Bladder microvascular endothelial cell (primary cell): ENCODE measurements around the gene WNT3A. TPM values are rescaled to one million over a fixed set of nuclear protein-coding genes. Genes with fewer than 3 reads are reported as not detected.

Source experiments
- total RNA-seq: library from RNA; depleted of rRNA; stranded (reverse); fragments of >200 nt; gene quantifications from 2 replicates; pipeline ENCODE4 v1.2.3, GENCODE V29; 2014

Gene WNT3A
- total RNA-seq, result not detected in 2 replicates

DNA sequence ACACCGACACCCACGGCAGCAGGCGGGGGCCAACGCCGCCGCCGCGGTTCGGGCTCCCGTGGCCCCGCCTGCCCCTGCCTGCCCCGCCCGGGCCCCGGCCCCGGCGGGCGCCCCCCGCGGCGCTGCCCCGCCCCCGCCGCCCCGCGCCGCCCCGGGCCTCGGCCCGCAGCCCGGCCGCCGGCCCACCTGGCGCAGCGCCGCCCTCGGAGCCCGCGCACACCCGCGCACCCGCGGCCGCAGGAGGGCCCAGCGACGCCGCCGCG lies at the start of gene WNT3A:
WNT3A (plus strand) TSS at position 213 of the 263 bp plus-strand sequence. CDS start 131 bp downstream, outside the sequence.

DNA sequence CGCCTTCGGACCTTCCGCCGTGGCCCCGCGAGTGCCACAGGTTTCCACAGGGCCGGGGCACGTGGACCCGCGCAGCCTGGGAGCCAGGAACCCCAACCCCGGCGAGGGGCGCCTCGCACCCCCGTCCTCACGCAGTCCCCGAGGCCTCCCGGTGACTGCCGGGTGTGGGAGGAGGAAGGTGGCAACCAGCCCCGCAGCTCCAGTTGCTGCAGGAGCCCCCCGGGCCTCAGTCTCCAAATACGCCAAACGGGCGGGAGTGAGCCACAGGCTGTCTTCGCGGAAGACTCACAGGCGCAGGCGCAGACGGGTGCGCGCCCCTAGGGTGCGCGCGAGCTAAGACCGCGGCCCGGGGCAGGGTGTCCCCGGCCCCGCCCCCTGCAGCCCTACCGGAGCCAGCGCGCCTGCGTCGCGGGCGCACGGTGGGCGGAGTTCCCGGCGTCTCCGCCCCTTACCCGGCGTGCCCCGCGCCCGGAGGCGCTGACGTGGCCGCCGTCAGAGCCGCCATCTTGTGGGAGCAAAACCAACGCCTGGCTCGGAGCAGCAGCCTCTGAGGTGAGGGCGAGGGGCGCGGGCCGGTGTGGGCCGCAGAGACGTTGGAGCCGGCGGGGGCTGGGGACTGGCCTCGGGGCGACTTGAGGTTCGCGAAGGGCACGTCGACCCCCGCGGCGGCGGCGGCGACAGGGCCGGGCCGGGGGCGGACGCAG lies 75.6 kb downstream of the WNT3A start, which contains the start of gene ARF1:
ARF1 (plus strand) TSS at position 495 of the 704 bp plus-strand sequence. CDS start 14,407 bp downstream, outside the sequence.

DNA sequence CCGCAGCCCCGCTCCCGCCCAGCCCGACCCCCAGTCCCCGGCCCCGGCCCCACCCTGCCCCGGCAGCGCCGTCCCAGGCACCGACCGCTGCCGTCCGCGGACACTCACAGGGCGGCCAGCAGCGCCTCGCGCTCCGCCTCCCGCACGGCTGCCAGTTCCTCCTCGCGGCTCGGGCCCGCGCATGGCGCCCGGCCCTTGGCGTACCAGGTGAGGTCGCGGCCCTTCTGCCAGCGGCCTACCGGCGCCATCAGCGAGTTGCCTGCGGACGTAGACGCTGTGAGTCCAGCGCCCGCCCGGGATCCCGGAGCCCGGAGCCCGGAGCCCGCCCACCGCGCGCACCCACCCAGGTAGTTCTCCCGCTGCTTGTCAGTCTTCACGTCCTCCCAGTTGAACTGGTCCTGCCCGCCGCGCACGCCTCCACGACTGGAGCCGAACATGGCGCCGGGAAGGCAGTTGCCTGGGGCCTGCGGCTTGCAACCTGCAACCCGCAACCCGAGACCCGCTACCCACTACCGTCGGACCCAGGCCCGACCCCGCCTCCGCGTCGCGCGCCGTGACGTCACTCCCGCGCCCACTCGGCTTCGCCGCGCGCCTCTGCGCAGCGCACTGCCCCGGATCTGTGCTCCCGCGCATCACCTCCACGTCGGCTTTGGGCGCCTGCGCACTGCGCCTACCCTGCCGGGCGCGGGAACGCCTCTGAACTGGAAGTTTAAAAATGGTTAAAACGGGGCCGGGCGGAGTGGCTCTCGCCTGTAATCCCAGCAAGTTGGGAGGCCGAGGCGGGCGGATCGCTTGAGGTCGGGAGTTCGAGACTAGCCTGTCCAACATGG lies 96.2 kb downstream of the WNT3A start, which contains the start of gene C1orf35:
C1orf35 (minus strand) TSS at position 535 of the 830 bp plus-strand sequence; CDS start at position 437, 98 bp downstream.

GRCh38 chr1:228109073-228109961 lies 102.5 kb downstream of the WNT3A start, which contains the start of gene MRPL55:
MRPL55 (minus strand) TSS chr1:228109299; CDS start chr1:228108260, 1,039 bp downstream.

Other genes with a start within 250 kb of the WNT3A start
- not detected in 2 replicates for gene PRSS38, start 191.3 kb upstream of the WNT3A start, total RNA-seq
- gene WNT9A, start 59.1 kb upstream of the WNT3A start, total RNA-seq, result 0.97 and 1.7 TPM in 2 replicates
- 201 and 419 TPM in 2 replicates for gene ARF1, start 75.7 kb downstream of the WNT3A start, total RNA-seq
- 8.7 and 12.1 TPM in 2 replicates for gene C1orf35, start 96.3 kb downstream of the WNT3A start, total RNA-seq
- 41.9 and 66.9 TPM in 2 replicates for gene MRPL55, start 102.3 kb downstream of the WNT3A start, total RNA-seq
- 531 and 686 TPM in 2 replicates for gene GUK1, start 133.3 kb downstream of the WNT3A start, total RNA-seq
- 0.49 and 4.9 TPM in 2 replicates for gene GJC2, start 142.9 kb downstream of the WNT3A start, total RNA-seq
- gene IBA57, start 158.8 kb downstream of the WNT3A start, total RNA-seq, result 3.6 and 7.4 TPM in 2 replicates
- gene OBSCN, start 201.0 kb downstream of the WNT3A start, total RNA-seq, result 1.8 and 9.1 TPM in 2 replicates